AG10803 (cell line): Measurements from ENCODE around the gene SLC38A1.
"Not testable (repeated sequence)": the region's sequence is repeated elsewhere in the genome, so short reads cannot be mapped to it uniquely, and the experiment has no call there.

Experiments
- DNase-seq: peaks from one replicate; pipeline ENCODE4 v3.0.0; 2010; ENCODE audit warnings: low read depth
- H3K4me3 ChIP-seq: 2 replicates; pipeline ENCODE4 v1.5.1; 2011; ENCODE audit warnings: mild to moderate bottlenecking, low read length, control low read depth
- TF ChIP-seq, protein P1 (sequence below): conservative IDR thresholded peaks from 2 replicates; pipeline ENCODE4 v1.5.1; 2011; ENCODE audit warnings: mild to moderate bottlenecking, low read length, control low read depth, inconsistent platforms

SLC38A1 gene

DNA sequence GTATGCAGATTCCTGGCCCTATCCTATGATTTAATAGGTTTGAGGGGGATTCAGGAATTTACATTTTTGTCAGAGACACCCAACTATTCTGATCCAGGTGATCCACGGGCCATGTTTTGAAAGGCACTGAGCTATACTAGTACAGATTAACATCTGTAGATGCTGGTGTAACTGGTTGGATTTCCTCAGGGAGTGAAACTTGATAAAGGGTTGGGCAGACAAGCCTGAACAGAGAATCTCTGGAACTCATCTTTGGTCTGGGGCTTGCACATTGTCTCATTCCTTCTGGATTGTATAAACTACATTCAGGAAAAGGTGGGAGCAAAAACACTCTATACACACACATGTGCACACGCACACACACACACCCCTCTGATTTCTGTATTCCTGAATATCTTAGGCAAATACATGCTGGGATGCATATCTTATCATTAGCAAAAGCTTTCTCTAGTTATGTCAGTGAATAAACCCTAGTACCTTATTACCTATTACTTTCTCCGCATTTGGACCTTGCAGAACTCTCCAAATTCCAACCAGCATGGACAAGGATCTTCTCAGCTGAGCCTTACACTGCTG lies 104.6 kb downstream of the SLC38A1 start:
- TF ChIP-seq, protein P1, sequence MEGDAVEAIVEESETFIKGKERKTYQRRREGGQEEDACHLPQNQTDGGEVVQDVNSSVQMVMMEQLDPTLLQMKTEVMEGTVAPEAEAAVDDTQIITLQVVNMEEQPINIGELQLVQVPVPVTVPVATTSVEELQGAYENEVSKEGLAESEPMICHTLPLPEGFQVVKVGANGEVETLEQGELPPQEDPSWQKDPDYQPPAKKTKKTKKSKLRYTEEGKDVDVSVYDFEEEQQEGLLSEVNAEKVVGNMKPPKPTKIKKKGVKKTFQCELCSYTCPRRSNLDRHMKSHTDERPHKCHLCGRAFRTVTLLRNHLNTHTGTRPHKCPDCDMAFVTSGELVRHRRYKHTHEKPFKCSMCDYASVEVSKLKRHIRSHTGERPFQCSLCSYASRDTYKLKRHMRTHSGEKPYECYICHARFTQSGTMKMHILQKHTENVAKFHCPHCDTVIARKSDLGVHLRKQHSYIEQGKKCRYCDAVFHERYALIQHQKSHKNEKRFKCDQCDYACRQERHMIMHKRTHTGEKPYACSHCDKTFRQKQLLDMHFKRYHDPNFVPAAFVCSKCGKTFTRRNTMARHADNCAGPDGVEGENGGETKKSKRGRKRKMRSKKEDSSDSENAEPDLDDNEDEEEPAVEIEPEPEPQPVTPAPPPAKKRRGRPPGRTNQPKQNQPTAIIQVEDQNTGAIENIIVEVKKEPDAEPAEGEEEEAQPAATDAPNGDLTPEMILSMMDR: no peak
- no peak overlapping the region for H3K4me3 ChIP-seq
- DNase-seq: no peak

DNA sequence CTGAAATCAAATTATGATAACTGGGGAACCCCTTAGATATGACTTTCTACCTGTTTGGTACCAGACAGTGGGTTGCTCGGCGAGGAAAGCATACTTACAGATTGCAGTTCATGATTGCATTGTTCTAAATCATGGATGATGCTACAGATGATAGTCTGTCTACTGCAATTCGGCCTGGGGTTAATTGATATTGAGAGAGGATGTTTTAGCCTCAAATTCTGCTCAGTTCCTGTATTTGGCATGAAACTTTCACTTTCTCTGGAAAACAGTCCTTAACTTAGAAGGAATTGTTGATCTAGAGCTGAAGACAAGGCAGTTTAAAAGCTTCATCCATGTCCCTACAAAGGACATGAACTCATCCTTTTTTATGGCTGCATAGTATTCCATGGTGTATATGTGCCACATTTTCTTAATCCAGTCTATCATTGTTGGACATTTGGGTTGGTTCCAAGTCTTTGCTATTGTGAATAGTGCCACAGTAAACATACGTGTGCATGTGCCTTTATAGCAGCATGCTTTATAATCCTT lies 106.2 kb downstream of the SLC38A1 start:
- H3K4me3 ChIP-seq, DNase-seq: not testable (repeated sequence)

DNA sequence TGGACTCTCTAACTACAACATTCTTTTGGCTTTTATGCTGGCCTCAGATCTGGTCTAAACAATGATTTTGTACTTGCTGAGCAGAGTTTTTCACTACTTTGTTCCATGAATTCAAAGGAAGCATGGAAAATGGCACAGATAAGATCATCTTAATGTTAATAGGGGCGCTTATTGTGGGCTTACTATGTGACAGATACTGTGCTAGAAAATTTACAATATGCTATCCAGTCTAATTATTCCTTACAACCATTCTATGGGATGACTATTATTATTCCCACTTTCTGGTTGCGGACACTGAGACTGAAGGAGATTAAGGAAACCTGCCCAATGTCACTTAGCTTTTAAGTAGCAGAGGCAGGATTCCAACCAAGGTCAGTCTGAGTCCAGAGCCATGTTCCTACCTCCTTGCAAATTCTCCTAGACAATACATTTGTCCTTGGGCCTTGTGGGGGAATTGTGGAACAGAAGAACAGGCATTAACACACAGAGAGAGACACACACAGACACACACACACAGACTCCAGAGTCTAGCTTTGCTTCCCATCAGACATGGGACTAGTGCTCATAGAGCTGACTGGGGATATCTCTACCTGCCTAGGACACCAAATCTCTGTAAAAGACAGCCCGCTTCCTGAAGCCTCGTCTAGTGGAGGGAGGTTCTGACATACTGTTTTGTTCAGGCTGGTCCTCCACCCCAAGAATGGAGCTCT lies 107.7 kb downstream of the SLC38A1 start:
- no peak overlapping the region for H3K4me3 ChIP-seq
- TF ChIP-seq, protein P1: no peak
- DNase-seq: no peak

DNA sequence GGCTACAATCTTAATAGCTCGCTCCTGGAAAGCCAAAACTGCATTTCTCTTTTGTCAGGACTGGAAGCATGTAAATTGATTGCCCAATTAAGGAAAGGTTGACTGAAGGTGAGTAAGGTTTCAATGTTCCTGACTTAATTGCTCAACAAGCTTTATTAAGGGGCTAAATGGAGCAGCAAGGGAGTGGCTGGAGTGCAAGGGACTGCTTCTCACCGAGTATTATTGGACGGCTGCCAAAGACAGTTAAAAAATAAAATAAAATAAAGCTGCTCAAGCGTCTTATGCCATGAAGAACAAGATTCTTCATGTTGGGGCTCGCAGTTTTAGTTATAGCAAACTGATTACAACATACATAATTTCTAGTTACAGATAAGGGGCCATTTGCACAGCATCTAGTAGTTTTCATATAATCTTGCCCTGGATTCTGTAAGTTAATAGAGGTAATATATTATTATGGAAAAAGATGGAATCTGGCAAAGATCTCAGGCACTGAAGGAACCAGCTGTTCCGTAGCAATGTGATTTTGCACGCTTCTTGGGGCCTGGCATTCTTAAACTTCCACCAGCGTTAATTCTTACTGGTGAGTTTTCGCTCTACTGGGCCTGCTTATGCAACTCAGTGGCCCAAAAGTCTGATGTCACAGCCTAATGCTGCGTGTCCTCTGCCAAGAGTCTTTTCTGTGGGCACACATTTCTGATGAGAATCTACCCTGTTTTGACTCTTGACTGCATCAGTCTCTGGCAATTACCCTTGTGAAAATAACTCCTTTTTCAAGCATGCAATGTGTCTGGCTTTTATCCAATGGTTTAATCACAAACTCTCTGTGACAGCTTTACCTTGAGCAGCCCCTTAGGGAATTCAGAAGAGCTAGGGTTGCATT lies 108.5 kb downstream of the SLC38A1 start:
- TF ChIP-seq, protein P1: no peak
- H3K4me3 ChIP-seq: no peak overlapping the region
- DNase-seq: peak; percentile 99

DNA sequence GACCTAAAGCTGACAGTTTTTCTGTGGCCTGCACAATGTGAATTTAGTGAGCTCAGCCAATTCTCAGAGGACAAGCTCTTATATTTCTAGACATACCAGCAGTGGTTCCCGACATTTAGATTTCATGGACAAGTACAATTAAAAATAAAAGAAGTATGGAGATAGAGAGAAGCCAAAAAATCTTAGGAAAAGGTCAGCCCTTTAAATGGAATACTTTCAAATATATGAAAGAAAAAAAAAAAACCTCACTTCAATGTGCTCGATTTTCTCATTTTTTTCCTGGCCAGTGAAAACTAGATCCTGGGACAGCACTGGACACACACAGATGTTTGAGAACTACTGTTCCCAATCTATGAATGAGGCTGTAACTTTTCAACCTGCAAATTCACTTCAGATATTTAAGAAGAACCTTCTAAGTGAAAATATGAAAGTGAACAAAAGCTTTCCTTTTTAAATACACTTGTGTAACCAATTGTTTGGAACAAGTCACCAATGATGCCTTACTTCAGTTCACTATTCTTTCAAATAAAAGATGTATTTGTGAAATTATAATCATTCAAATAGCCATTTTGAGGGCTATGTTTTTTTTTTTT lies 109.4 kb downstream of the SLC38A1 start:
- TF ChIP-seq, protein P1: no peak
- DNase-seq: no peak
- H3K4me3 ChIP-seq: no peak overlapping the region

DNA sequence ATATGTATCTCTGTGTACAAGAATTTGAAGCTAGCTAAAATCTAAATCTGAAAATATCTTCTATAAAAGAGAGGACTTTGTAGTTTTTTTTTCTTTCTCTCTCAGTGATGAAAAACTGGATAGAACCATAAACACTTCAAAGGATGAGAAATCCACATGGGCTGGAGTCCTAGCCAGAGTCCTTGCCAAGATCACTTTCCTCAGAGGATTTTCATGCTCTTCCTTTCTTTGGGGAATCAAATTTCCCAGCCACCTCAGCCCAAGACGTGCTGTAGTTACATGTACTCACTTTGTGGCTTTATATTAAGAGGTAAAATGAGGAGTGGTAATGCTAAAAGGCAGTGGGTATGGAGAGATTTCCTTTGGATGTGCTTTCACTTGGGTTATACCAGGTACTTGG lies 110.3 kb downstream of the SLC38A1 start:
- no peak overlapping the region for H3K4me3 ChIP-seq
- DNase-seq: peak; percentile 31

More for the DNA sequence above, 110.3 kb downstream of the SLC38A1 start:
- TF ChIP-seq, protein P1: no peak
